GM21825 (cell line): ENCODE data around the gene TAF11L6.
"Not testable (repeated sequence)": the region's sequence is repeated elsewhere in the genome, so short reads cannot be mapped to it uniquely, and the experiment has no call there.

ENCODE experiments used
- ATAC-seq: cut with Tn5 transposase; IDR thresholded peaks from one replicate; pipeline ENCODE4 v1.9.1; 2021; ENCODE audit warnings: mild to moderate bottlenecking, moderate library complexity; ENCODE audit not compliant: unreplicated experiment

Gene TAF11L6

GRCh38 chr5:17528369-17528768 is at the start of gene TAF11L6:
Gene TAF11L6, plus strand, starts transcription at chr5:17528669.
- not testable (repeated sequence) for ATAC-seq

GRCh38 chr5:17481378-17481777 is 47.1 kb upstream of the TAF11L6 start:
- ATAC-seq: no peak

- ATAC-seq: no peak
Observed at GRCh38 chr5:17482790-17483189, 45.7 kb upstream of the TAF11L6 start.

GRCh38 chr5:17486464-17487173 is 41.9 kb upstream of the TAF11L6 start:
- ATAC-seq: not testable (repeated sequence)

GRCh38 chr5:17487174-17487512 is 41.3 kb upstream of the TAF11L6 start:
- ATAC-seq: no peak

GRCh38 chr5:17491257-17491656 is 37.2 kb upstream of the TAF11L6 start:
- not testable (repeated sequence) for ATAC-seq

GRCh38 chr5:17492770-17493169 is 35.7 kb upstream of the TAF11L6 start:
- no peak for ATAC-seq

GRCh38 chr5:17497446-17497845 is 31.0 kb upstream of the TAF11L6 start:
- no peak for ATAC-seq

GRCh38 chr5:17497931-17498330 is 30.5 kb upstream of the TAF11L6 start, which contains the start of gene TAF11L2:
Gene TAF11L2, plus strand, starts transcription at chr5:17498231.
- ATAC-seq: not testable (repeated sequence)

GRCh38 chr5:17511775-17512325 is 16.6 kb upstream of the TAF11L6 start:
- ATAC-seq: no peak

- not testable (repeated sequence) for ATAC-seq
Observed at GRCh38 chr5:17517526-17517925, 10.9 kb upstream of the TAF11L6 start.

GRCh38 chr5:17518067-17518466 is 10.4 kb upstream of the TAF11L6 start, which contains the start of gene TAF11L3:
Gene TAF11L3, plus strand, starts transcription at chr5:17518367.
- not testable (repeated sequence) for ATAC-seq

GRCh38 chr5:17519508-17519907 is 9.0 kb upstream of the TAF11L6 start:
- ATAC-seq: not testable (repeated sequence)

GRCh38 chr5:17521501-17521900 is 7.0 kb upstream of the TAF11L6 start, which contains the start of gene TAF11L4:
Gene TAF11L4, plus strand, starts transcription at chr5:17521801.
- ATAC-seq: not testable (repeated sequence)

- not testable (repeated sequence) for ATAC-seq
Observed at GRCh38 chr5:17524935-17525334, 3.5 kb upstream of the TAF11L6 start, which contains the start of gene TAF11L5. Gene TAF11L5, plus strand, starts transcription at chr5:17525235.

GRCh38 chr5:17526504-17526903 is 2.0 kb upstream of the TAF11L6 start:
- not testable (repeated sequence) for ATAC-seq
